ENCODE measurements around the gene TMEM39A. TPM values are rescaled to one million over a fixed set of nuclear protein-coding genes. Genes with fewer than 3 reads are reported as not detected.

TMEM39A gene
- total RNA-seq, 1 experiment from 2014 or later: 40.2 TPM

GRCh38 chr3:119497820-119498185, 34.4 kb upstream of the TMEM39A start (continued):
- no peak for TF ChIP-seq REST (IDR thresholded peaks at IDR 0.05; ENCODE audit: low read depth)

GRCh38 chr3:119494597-119494996, 31.2 kb upstream of the TMEM39A start:
- intact Hi-C loops (cut with micrococcal nuclease): no loop called here
- TF ChIP-seq, protein P1, sequence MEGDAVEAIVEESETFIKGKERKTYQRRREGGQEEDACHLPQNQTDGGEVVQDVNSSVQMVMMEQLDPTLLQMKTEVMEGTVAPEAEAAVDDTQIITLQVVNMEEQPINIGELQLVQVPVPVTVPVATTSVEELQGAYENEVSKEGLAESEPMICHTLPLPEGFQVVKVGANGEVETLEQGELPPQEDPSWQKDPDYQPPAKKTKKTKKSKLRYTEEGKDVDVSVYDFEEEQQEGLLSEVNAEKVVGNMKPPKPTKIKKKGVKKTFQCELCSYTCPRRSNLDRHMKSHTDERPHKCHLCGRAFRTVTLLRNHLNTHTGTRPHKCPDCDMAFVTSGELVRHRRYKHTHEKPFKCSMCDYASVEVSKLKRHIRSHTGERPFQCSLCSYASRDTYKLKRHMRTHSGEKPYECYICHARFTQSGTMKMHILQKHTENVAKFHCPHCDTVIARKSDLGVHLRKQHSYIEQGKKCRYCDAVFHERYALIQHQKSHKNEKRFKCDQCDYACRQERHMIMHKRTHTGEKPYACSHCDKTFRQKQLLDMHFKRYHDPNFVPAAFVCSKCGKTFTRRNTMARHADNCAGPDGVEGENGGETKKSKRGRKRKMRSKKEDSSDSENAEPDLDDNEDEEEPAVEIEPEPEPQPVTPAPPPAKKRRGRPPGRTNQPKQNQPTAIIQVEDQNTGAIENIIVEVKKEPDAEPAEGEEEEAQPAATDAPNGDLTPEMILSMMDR (IDR thresholded peaks at IDR 0.05 in 2 of 3, conservative IDR thresholded peaks at IDR 0.05 in 1 of 3; ENCODE audit: borderline replicate concordance in 1 of 3, insufficient read depth in 1 of 3, low read depth in 2 of 3, low read length in 2 of 3): peak in 2 of 3 experiments; percentile 34; a peak in 3 of 6 replicates
- TF ChIP-seq POLR2A (IDR thresholded peaks at IDR 0.05; ENCODE audit: borderline replicate concordance, extremely low read depth, insufficient read depth, insufficient read length): no peak
- TF ChIP-seq RAD21 (IDR thresholded peaks at IDR 0.05; ENCODE audit: low read depth): no peak
- no peak for TF ChIP-seq CEBPB (IDR thresholded peaks at IDR 0.05; ENCODE audit: low read depth)

More at GRCh38 chr3:119494597-119494996, 31.2 kb upstream of the TMEM39A start:
- Histone ChIP-seq H3K4me2 (ENCODE audit: low read length) (no peak overlapping the region), H3K9ac (ENCODE audit: low read length) (no peak overlapping the region), H3K9me3 (ENCODE audit: control insufficient read depth in 1 of 2, insufficient read depth in 1 of 2, low read depth in 1 of 2, low read length in 2 of 2) (no peaks in the 10 kb centered on the region), H3K36me3 (ENCODE audit: control insufficient read depth in 1 of 2, insufficient read depth in 2 of 2, low read length in 2 of 2) (no peaks in the 10 kb centered on the region; a peak in 1 of 4 replicates), H4K20me1 (ENCODE audit: insufficient read depth) (no peaks in the 10 kb centered on the region), H3K4me3 (replicated peaks in 1 of 2; ENCODE audit: low read depth in 1 of 2, low read length in 2 of 2) (no peak overlapping the region), H3K27ac (ENCODE audit: low read depth, low read length) (no peak overlapping the region), H3K9me2 (ENCODE audit: insufficient read depth) (no peaks in the 10 kb centered on the region), H3K79me2 (ENCODE audit: insufficient read depth, low read length) (peaks cover 12% of the 10 kb centered on the region), H3K27me3 (ENCODE audit: insufficient read depth, low read length) (no peaks in the 10 kb centered on the region), H2AFZ (ENCODE audit: low read depth, low read length, poor library complexity, severe bottlenecking) (no peak overlapping the region), H3K4me1 (ENCODE audit: control insufficient read depth in 1 of 2, insufficient read depth in 2 of 2, low read length in 2 of 2) (peaks cover 2 to 10% of the 10 kb centered on the region in 2 experiments; a peak in 2 of 4 replicates)
- ChIA-PET CTCF (no interaction called here), POLR2A (interaction anchor here (0.7 kb wide), 1 partner anchor 36 kb away, joined by 4 read pairs; no protein-coding TSS in a partner anchor), RAD21 (ENCODE audit: low non-redundant PET in 1 of 2, low total read pairs in 2 of 2, uncharacterized antibody in 2 of 2, unreplicated experiment in 2 of 2) (interaction anchor here in 1 of 2 experiments (0.7 kb wide), 1 partner anchor 15 kb away, joined by 5 read pairs; no protein-coding TSS in a partner anchor)
- DNase-seq (ENCODE audit: low read depth, low spot score): no peak
- ATAC-seq: no peak
- no TSS peak for BruUV-seq (replicated peaks)
